Fibroblast of pulmonary artery (primary cell): ENCODE results near the gene QKI.

Experiments used
- DNase-seq: peaks from one replicate; pipeline ENCODE4 v3.0.0-alpha.2; 2010; ENCODE audit warnings: low read depth
- H3K4me3 ChIP-seq: replicated peaks from 2 replicates; pipeline ENCODE4 v1.5.1; 2011; ENCODE audit warnings: low read depth, mild to moderate bottlenecking, control low read depth, low read length, moderate library complexity
- CTCF ChIP-seq: IDR thresholded peaks from 2 replicates; pipeline ENCODE4 v1.5.1; 2011; ENCODE audit warnings: mild to moderate bottlenecking, control low read depth, low read length, inconsistent platforms; ENCODE audit errors: missing control alignments

The QKI gene

DNA sequence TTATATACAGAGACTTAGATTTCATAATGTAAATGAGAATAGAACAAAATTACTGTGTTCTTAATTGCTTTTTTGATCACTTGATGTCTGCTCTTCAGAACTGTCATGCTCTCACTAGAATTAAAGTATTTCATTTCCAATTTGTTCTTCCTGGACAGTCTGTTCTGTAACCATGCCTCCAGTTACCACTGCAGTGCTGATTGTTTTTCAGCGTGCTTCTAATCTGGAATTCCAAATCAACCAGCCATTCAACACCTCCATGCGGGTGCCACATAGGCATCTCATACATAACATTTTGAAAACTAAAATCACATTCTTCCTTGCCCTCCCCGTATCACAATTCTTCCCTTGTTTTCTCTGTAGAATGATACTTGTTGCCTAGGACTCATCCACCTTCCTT is 132.8 kb downstream of the QKI start:
- no peak for TF ChIP-seq CTCF
- no peak overlapping the region for H3K4me3 ChIP-seq
- no peak for DNase-seq

DNA sequence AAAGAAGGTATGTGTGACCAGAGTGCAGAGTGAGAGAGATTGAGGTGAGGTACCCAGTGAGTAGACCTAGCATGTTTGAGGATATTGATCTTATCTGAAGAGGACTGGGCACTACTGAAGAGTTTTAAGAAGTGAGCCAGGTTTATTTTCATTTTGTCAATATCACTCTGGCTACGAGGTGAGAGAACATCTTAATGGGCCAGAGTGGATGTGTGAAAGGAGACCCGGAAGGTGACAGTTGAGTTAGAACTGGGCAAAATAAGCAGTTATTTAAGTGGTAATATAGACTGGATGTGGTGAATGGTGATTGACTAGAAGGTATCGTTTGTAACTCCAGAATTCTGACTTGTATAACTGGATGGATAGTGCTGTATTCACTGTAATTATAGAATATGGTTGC is 134.1 kb downstream of the QKI start:
- H3K4me3 ChIP-seq: no peak overlapping the region
- no peak for TF ChIP-seq CTCF
- DNase-seq: no peak

DNA sequence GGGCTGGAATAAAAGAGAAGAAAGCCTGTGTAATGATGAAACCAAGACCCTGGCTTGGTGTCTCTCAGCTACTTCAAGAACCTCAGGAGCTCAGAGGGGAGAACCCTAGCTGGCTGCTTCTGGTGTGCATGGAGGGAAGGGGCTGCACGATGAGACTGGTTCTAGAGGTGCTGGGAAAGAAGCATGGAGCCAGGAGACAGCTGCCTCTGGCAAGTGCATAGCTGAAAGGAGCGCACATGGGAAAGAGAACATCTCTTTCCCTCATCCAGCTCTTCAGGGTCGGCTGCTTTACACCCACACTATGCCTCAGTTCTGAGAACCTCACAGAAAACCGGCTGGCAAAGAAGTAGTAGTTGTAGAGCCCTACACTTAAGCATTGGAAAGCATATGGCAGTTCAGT is 139.5 kb downstream of the QKI start:
- no peak overlapping the region for H3K4me3 ChIP-seq
- TF ChIP-seq CTCF: no peak
- no peak for DNase-seq

DNA sequence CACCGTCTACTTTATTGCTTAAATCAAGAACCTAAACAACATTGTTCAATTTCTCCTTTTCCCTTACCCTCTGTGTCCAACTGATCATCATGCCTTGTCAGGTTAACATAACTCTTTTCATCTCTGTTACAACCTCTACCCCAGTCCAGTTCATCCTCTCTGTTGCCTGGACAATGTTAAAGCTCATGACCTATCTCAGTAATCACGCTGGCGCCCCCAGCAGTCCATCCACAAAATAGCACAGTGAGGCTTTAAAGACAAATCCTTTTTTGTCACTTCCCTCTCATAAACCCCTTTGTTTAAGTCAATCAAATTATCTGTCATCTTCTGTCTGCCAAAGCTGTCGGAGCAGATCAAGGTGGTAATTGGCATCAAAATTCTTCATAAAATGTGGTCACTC is 140.1 kb downstream of the QKI start:
- peak; percentile 63 for TF ChIP-seq CTCF
- DNase-seq: peak; percentile 53
- H3K4me3 ChIP-seq: no peak overlapping the region

GRCh38 chr6:163559661-163560060 is 145.1 kb downstream of the QKI start:
- no peak for DNase-seq

GRCh38 chr6:163563318-163563717 is 148.8 kb downstream of the QKI start:
- TF ChIP-seq CTCF: no peak
- no peak overlapping the region for H3K4me3 ChIP-seq
- DNase-seq: no peak

More at GRCh38 chr6:163559661-163560060, 145.1 kb downstream of the QKI start:
- TF ChIP-seq CTCF: no peak
- no peak overlapping the region for H3K4me3 ChIP-seq

- no peak for TF ChIP-seq CTCF
- DNase-seq: no peak
- no peak overlapping the region for H3K4me3 ChIP-seq
These were observed 150.0 kb downstream of the QKI start for GRCh38 chr6:163564534-163564933.
